Hematopoietic multipotent progenitor cell treated with erythropoietin and hydrocortisone succinate and interleukin-3 and kit ligand, for 6 days (in vitro differentiated cells): ENCODE data around the gene AHNAK.
A peak's percentile ranks its signal among the peaks of the same experiment; 100 is the strongest.
"Not testable (repeated sequence)": the region's sequence is repeated elsewhere in the genome, so short reads cannot be mapped to it uniquely, and the experiment has no call there.

Experiments
- DNase-seq: peaks from one replicate; pipeline ENCODE4 v3.0.0-alpha.2; 2015

The AHNAK gene

GRCh38 chr11:62546244-62546928, at the start of gene AHNAK:
AHNAK (minus strand) TSS chr11:62546806; CDS start chr11:62536098, 10,708 bp downstream.
- peak; percentile 79 for DNase-seq

GRCh38 chr11:62595124-62595523, 48.5 kb upstream of the AHNAK start:
- DNase-seq = no peak

- DNase-seq = peak; percentile 96
Measured at GRCh38 chr11:62593434-62594044, 46.9 kb upstream of the AHNAK start.

DNA sequence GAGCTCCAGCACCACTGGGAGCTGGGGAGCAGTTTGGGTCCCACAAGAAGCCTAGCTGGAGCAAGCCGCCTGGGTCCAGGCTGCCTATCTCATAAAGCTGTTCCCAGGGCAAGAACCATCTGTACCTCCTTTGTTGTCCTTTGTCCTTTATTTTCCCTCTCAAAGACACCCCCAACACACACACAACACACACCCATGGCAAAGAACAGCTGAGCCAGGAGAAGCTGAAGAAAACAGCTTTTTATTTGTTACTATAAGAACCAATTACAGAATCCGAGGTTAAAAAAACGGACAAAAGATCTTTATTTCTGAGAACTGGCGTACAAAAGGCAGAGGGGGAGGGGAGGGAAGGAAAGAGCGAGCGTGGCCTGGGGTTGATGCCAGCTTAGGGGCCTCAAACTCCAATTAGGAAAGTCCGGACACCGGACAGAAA, 46.4 kb upstream of the AHNAK start:
- no peak for DNase-seq

DNA sequence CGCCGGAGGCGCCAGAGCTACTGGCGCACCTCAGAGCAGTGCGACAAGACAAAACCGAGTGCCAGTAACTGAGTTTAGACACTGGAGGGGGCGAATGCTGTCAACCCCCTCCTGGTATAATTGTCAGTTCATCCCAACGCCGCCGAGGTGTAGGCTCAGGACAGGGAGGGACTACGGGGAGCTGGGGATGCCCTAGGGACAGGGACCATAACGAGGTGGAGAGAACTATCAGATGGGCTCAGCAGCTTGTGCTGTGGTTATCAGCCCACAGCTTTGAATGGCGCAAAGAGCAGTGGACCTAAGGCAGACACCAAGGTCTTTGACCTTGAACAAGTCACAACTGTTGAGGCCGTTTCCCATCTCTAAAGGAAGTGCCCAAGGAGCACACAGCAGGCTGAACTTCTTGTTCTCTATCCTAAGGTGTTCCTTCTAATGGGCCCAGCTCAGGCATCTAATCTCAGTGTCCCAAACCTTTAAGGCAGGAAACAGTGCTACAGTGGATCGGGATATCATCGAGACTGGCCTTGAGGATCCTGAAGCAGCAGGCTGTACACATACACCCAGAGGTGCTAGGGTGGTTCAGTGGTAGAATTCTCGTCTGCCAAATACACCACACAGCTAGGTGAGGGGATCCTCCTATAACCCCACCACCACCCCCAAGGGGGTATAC, 45.7 kb upstream of the AHNAK start:
- DNase-seq = peak; percentile 71

DNA sequence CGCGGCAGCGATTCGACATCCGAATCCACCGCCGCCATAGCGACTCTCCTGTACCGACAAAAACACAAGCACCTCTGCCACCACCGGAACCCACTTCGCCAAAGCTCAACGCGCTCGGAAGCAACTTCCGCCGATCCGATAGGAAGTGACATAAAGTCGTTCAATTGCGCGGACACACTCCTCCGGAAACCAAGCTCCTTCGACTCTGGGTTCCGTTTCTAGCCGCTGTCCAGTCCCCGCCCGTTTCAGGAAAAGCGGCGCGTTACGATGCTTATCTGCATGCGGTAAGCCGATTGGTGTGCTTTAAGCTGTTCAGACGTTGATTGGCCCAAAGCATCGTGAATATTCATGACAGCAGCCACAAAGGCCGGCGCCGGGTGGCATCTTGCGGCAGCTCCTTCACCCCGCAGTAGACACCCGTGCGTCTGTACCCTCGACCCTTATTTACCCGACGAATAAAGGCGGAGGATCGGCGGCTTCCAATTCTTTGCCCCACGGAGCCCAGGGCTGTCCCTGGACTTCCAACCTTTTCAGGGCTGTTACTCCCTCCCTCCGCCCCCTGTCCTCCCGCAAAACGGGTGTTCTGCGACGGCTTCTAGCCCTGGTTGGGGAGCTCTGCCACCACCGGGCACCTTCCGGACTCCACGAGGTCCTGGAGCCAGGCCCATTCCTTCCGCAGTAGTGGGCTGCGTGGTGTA, 45.0 kb upstream of the AHNAK start, which contains the start of gene TUT1:
Gene TUT1, minus strand, starts transcription at position 76 of the 698 bp plus-strand sequence. Its CDS starts 38 bp downstream, at position 38.
- DNase-seq = peak; percentile 100

- DNase-seq = peak; percentile 66
Measured at GRCh38 chr11:62588966-62589637, 42.5 kb upstream of the AHNAK start.

GRCh38 chr11:62585356-62585755, 38.8 kb upstream of the AHNAK start:
- not testable (repeated sequence) for DNase-seq

DNA sequence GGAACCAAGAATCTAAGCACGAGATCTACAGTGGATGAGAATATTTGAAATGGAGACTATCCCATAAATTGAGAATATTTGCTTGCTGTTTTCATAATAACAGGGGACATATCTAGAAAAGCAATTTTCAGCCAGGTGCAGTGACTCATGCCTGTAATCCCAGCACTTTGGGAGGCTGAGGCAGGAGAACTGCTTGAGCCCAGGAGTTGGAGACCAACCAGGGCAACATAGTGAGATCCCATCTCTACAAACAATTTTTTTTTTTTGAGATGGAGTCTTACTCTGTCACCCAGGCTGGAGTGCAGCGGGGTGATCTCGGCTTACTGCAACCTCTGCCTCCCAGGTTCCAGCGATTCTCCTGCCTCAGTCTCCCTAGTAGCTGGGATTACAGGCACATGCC, 35.1 kb upstream of the AHNAK start:
- DNase-seq = not testable (repeated sequence)

- DNase-seq = no peak
Measured at GRCh38 chr11:62580959-62581715, 34.5 kb upstream of the AHNAK start.

DNA sequence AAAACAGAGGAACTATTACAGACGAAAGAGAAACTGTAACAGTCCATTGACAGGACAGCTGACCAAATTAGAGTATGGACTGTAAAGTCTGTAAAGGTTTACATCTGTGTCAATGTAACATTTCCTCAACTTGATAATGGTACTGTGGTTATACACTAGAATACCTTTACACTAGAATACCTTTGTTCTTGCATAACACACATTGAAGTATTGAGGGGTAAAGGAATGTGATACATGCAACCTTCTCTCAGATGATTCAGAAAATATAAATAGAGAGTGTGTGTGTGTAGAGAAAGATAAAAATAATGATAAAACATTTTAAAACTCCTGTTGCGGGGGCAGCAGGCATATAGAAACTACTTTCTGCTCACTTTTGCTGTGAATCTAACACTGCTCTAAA, 32.6 kb upstream of the AHNAK start:
- no peak for DNase-seq

- no peak for DNase-seq
Measured at GRCh38 chr11:62578541-62578940, 31.9 kb upstream of the AHNAK start.

DNA sequence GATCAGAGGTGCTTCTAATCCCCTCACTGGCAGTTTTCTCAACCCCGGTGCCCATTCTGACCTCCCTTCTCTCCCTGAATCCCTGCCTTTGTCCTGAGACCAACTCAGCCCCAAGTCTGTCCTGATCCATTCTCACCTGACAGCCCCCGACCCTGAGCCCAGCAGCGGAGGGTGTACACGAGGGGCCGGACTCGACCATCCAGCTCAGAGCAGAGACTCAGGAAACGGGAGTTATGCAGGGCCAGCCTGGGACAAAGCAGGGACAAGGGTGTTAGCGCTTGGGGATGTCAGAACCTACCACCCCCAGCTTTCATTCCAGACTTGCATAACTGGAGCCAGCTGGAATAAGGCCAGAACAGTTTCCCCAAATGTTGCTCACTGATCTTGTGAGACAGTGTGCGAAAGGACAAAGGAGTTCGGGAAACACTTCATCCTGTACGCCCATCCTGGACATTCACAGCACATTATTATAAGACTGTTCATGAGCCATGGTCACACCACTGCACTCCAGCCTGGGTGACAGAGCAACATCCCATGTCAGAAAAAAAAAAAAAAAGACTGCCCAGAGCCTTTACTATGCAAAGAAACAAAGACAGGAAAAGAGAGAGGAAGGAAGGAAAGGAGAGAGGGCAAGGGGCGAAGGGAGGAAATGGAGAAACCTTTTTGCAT, 30.6 kb upstream of the AHNAK start:
- no peak for DNase-seq

DNA sequence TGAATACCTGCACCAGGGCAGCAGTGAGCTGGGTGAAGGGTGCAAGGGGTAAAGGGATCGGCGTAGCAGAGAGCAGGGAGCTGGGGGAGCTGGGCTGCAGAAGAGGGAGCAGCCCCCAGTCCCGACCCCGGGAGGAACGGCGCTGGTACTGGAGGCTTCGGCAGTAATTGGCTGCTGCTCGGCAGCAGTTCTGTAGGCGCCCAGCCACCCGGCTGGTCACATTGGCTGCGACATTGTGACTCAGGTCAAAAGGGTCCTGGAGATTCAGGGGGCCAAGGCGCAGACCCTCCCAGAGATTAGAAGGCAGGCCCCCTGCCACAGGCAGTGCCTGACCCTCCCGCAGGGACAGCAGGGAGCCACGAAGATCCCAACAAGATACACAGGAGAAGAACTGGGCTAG, 29.2 kb upstream of the AHNAK start:
- no peak for DNase-seq

- no peak for DNase-seq
Measured at GRCh38 chr11:62575156-62575555, 28.6 kb upstream of the AHNAK start.

DNA sequence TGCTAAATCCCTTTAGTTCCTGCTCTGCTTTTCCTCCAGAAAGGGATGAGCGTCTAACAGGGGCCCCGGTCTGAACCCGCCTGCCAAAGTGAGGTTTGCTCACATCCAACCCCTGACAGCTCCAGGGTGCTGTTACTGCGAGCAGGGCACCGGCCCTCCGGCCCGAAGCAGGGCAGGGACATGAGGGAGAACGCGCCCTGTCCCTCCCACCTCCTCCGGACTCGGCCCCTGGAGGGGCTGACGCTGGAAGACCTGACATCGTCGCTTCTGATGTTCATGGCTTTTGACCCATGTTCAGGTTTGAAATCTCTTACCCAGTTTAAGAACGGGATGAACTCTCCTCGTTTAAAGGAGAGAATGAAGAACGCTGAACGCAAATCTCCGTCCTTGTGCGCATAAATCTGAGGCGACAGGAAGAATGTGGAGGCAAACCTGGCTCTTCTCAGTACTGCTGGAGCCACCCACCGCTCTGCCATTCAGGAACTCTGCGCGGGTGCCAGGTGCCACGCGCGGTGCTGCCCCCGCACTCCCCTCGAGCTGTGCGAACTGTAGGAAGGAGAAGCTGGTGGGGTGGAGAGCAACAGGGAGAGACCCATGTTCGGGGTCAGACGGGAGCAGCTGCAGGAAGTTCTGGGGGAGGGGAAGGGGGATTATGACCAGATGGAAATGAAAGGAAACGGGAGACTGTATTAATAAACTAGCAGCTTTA, 27.9 kb upstream of the AHNAK start:
- DNase-seq = peak; percentile 47

DNA sequence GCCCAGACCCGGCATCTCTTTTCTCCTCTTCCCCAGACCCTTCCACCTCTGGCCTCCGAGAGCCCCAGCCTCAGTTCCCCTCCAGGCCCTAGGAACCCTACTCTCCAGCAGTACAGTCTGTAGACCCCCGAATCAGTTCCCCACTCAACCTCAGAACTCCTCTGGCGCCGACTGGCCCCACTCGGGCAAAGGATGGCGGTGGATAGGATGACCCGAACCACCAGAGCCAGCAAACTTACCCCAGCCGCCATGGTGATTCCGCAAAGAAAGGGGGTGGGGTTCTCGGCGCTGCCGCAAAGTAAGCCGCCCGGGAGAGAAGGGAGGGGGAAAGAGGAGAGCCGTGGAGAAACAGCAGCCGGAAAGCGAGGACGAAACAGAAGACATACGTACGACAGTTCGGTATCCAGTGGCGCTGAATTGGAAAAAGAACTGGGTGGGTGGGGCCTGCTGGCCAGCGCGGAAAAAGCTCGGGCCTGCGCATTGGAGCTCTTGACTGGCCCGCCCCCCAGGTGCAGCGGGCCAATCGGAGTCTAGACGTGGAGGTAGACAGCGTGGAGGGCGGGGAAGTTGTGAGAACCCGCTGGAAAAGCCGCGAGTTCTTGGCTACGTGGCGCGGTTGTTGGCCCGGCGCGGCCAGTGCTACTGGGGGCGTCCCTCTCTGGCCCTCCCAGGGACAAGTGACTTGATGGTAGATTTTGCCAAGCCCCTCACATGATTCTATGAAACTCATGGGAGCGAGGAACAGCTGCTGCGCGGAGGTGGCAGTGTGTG, 27.2 kb upstream of the AHNAK start, which contains the start of gene EEF1G:
Gene EEF1G, minus strand, starts transcription at position 300 of the 771 bp plus-strand sequence. Its CDS starts 49 bp downstream, at position 251.
- DNase-seq = peak; percentile 100

- DNase-seq = peak; percentile 64
Measured at GRCh38 chr11:62573006-62573591, 26.5 kb upstream of the AHNAK start.

DNA sequence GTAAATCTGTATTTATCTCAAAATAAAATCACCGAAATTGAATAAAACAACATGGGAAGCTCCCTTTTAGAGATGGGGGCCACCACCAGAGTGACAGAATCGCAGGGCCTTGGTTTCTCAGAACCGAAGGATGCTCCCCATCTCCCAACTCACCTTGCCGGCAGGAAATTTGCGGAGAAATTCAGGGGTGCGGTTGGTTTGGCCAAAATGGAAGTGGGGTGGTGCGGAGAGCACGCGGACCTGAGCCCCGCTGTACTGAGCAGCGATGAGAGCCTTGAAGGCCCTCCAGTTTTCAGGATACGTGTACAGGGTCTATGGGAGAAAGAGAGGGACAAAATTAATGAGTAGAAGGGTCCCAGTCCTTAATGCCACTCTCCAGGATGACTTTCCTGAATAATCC, 25.8 kb upstream of the AHNAK start:
- no peak for DNase-seq
